HG03571 (cell line): ENCODE data around the gene WWC2.

Source experiments
- ATAC-seq: cut with Tn5 transposase; IDR thresholded peaks from one replicate; pipeline ENCODE4 v1.9.1; 2021; ENCODE audit not compliant: unreplicated experiment

Gene WWC2

DNA sequence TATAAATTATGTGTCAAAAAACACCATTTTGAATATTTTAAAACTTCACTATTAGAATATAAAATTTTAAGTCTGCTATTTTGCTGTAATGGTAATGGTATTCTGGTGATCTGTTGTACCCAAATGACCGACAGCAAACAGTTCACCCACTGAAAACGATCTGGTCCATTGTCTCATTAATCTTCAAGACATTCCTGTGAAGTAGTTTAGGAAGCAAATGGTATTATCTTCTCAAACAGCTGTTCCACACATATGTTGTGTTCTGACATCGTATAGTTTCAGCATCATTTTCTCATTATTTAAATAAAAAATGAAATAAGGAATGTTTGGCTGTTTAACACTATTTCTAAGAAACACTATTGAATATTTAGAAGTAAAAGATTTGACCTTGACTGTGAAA lies 98.1 kb downstream of the WWC2 start:
- no peak for ATAC-seq

DNA sequence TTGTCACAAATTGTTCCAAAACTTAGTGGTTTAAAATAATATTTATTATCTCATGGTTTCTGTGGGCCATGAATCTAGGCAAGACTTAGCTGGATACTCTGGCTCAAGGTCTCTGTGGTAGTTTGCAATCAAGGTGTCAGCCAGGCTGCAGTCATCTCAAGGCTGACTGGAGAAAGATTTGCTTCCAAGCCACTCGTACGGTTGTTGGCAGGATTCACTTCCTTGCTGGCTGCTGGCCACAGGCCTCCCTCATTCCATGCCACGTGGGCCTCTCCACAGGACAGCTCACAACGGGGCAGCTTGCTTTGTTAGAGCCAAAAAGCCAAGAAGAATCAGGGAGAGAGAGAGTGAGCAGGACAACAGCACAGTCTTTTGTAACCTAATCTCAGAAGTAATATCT lies 101.4 kb downstream of the WWC2 start:
- no peak for ATAC-seq

DNA sequence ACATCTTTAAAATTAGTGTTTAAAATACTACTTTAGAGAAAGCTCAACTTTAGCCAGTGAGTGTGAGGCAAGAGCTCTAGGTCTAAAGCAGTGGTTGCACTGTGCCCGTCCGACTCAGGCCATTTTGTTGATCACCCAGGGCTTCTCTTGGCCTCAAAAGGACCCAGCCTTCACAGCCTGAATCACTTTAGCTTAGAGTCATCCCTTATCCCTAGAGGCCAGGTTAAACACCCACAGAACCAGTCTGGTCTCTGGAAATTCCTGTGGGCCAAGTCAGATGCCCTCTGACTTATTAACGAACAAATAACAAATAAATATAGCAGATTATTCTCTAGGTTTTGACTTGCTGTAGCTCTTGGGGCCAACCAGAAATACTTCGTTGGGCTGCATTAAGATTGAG lies 102.3 kb downstream of the WWC2 start:
- ATAC-seq = no peak

DNA sequence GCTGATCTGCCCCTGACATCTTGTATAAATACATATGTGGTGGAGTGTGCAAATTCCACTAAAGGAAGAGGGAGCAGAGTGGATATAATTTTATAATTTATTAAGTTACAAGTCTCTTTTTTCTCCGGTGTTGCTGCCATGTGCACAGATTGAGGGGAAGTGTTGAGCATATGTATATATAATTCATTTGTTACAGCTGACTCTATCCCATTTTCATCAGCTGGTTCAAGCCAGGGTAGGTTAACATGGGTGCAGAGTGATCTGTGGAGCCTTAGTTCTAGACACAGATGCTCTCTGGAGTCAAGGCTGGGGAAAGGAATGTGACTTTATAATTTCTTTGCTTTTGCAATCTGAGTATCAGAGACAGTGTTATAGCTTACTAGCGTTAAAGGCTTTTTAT lies 103.5 kb downstream of the WWC2 start:
- no peak for ATAC-seq

DNA sequence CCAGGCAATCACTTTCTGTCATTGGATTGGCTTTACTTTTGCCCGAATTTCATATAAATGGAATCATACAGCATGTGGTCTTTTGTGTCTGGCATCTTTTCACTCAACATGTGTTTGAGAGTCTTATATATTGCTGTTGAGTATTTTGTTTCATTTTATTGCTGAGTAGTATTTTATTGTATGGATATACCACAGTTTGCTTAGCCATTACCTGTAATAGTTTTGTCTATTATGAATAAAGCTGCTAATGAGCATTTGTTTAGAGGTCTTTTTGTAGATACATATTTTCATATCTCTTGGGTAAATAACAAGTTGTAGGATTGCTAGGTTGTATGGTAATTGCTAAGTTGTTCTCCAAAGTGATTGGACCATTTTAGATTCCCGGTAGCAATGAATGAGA lies 105.7 kb downstream of the WWC2 start:
- no peak for ATAC-seq

DNA sequence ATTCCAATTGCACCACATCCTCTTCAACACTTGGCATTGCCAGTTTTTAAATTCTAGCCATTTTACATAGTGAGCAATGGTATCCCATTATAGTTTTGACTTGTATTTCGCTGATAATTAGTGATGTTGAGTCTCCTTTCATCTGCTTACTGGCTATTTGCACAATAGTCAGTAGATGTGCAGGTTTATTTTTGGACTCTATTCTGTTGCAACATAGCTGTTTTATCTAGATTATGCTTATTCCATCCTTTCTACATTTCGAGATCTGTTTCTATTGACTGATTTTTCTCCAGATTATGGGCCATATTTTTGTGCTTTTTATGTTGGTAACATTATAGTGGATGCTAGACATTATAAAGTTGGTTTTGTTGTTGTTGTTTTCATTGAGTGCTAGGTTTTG lies 106.1 kb downstream of the WWC2 start:
- ATAC-seq = no peak

DNA sequence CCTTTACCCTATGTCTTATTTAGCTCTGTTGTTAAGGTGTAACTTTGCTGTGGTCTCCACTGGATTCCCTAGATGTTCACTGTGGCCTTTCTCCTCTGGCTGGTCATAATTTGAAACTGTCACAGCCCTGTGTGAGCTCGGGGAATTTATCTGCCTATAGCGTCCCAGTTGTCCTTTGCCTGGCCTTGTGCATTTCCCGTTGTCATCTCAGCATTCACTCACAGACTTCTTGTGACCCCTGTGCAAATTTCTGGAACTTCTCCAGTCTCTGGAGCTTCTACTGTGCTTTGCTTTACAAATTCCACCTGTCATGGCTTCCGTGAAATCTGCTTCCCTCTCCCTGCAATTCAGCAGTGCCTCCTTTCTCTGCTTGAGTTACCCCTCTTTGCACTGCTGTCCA lies 106.7 kb downstream of the WWC2 start:
- no peak for ATAC-seq

DNA sequence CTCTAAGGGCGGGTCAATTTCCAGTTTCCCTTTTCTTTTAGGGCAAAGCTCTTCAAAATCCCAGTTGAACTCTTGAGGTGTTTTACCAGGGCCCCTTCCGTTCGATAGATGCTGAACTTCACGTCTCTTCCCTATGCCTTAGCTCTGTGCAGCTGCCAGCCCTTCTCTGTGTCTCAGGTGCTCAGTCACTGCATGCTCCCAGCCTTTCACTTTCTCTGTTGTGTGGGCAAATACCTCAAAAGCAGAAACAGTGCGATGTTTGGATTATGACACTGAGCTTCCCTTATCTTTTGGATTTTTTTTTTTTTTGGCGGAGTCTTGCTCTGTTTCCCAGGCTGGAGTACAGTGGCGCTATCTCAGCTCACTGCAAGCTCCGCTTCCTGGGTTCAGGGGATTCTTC lies 112.5 kb downstream of the WWC2 start:
- ATAC-seq = no peak

DNA sequence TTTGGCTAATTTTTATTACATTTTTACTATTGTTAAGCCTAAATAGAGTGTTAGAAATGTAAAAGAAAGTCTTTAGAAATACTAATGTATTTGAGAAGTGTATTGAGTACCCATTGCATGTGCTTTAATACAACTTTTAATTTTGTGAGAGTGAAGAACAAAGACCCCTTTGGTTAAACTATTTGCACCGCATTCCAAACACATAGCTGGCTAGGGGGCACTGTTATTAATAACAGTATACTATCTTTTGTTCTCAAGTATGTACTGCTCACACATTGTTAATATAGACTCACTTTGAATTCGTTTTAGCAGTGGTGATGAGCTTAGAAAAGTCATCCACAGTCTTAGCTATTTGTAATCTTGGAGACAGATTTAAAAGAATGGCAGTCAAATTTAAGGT lies 114.9 kb downstream of the WWC2 start:
- no peak for ATAC-seq

DNA sequence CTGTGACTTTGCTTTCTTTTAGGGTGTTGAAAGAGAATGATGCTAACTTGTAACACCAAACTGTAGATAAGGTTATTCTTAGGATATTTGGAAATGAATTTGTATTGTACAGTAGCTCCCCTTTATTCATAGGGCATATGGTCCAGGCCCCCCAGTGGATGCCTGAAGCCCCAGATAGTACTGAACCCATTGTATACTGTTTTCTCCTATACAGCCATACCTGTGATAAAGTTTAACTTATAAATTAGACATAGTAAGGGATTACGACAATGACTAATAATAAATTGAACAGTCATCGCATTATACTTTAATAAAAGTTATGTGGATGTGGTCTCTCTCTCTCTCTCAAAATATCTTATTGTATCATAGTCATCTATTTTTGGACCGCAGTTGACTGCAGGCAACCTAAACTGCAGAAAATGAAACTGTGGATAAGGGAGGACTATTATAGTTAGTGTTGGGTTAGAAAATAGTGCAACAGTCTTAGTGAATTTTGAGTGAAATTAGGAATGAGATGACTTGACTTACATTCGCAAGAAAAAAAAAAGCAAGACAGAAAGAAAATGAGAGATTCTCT lies 115.9 kb downstream of the WWC2 start:
- ATAC-seq = no peak

DNA sequence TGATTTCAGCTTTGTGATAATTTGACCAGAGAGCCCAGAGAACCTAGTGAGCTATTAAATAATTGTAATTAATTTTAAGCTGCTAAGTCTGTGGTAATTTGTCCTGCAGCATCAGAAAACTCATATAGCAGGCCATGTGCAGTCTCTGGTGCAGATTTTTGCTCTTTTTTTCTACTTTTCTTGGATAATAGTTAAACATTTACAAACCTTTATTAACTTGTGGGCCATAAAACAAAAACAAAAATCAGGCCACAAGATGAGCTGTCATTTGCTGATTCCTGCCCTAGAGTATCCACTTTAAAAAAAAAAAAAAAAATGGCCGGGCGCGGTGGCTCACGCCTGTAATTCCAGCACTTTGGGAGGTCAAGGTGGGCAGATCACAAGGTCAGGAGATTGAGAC lies 121.2 kb downstream of the WWC2 start:
- ATAC-seq = no peak

DNA sequence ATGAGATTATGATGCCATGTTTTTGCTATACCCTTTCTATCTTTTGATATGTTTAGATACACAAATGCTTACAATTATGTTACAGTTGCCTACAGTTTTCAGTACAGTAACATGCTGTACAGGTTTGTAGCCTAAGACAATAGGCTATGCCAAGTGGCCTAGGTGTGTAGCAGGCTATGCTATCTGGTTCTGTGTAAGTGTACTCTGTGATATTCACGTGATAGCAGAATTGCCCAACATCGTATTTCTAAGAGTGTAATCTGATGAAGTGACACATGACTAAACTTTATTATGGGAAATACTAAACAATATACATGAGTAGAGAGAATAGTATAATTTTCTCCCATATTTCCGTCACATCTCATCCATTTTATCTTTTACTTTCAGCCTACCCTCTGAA lies 124.0 kb downstream of the WWC2 start:
- no peak for ATAC-seq

DNA sequence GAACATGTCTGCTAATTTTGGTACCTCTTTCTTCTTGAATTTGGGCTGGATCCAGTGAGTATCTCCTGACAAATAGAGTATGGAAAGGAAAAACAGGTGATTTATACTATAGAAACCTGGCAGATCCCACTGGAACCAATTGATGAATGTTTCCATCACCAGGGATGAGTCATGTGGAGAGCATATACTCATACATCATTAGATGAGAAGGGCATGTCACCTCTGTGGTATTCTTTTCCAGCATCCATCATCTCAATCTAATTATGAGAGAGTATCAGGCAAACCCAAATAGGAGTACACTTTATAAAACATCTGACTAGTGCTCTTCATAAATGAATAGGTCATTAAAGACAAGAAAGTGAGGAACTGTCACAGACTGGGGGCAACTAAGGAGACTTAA lies 130.3 kb downstream of the WWC2 start:
- ATAC-seq = no peak

DNA sequence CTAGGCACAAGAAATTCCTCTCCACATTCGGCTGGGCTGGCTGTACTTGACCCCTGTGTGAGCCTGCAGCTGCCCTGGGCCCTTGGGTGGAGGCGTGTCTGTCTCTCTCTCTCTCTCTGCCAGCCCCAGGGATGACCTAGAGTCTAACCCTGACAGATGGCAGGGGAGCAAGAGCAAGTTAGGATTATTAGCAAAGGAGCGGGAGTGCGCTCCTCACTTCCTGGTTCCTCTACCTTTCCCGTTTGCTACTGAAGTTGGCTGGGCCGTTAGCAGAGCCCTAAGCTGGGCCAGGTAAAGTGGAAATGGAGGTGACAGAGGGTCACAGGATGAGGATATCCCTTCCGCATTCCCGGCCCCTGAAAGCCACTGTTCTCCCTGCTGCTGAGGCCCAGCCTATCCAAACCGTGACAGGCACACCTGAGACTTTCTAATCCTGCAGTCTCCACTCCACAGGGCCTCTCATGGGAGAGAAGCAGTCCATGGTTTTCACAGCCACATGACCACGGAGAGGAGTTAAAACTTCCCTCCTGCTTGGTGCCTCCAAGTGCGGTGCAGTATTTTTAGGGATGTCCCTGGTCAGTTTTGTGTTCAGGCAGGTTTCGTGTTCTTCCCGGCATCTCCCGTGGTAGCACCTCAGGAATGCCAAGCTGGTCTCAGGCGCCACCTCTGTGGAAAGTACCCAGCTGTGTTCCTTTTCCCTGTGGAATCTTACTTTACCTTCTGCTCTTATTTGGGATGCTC lies 141.7 kb downstream of the WWC2 start:
- no peak for ATAC-seq

DNA sequence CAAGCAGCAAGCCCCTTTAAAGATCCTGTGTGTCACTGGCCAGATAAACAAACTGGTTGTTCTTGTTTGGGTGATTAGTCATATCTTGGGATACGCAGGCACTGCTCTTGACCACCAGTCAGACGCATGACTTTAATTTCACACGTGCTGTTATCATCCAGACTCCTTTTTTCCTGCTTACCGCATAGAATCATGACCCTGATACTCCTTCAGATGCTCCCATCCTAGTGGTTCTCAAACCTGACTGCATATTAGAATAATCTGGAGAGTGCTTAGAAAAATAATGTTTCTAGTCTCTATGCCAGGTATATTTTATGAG lies 142.2 kb downstream of the WWC2 start:
- ATAC-seq = no peak

DNA sequence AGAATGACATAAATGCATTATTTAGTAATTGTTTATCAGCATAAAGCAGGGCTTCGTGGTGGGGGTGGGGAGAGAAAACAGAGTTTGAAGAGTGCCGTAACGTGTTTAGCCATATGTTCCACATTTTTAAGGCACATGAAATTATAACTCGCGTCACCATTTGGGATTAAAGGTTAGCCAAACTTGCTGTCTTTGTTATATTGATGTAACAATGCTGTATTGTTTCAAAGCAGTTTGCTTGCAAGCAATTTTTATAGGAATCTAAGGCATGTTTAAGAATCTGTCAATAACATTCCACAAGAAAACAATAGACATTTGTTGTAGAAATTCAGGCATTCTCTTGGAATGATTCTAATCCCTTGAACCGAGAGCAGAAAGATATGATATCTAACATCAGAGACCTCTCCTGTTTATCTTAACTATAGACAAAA lies 142.7 kb downstream of the WWC2 start:
- ATAC-seq = no peak

DNA sequence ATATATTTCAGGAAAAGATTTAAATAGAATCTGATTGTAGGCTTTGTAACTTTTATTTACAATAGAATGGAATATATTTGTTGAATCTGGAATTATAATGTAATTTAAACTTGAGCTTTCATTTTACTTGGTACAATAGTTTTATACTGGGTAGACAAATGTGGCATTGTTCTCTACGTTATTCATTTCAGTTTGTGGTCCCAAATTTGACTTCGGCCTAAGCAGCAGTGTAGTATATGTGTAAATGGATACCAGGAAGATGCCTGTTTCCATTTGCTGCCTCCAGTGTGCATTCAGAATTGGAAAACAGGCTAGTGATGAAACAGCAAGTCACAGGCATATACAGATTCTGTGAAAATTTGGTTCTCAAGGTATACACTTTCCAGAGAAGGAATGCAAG lies 143.2 kb downstream of the WWC2 start:
- no peak for ATAC-seq

DNA sequence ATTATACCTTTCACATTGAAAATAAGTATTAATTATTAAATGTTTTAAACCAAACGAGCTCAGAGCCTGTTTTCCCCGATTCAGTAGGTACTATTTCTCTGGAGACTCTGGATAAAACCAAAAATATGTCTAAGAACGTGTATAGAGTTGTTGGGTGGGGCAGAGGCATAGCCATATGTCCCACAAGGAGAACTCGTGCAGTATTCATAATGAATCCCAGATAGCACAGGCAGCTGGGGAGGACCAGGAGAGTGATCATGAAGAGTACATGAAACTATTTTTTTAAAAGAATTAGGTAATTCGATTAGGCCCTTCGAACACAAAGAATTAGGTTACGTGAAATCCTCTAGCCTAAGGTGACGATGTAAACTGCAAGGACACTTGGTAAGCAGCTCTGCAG lies 145.0 kb downstream of the WWC2 start:
- no peak for ATAC-seq

DNA sequence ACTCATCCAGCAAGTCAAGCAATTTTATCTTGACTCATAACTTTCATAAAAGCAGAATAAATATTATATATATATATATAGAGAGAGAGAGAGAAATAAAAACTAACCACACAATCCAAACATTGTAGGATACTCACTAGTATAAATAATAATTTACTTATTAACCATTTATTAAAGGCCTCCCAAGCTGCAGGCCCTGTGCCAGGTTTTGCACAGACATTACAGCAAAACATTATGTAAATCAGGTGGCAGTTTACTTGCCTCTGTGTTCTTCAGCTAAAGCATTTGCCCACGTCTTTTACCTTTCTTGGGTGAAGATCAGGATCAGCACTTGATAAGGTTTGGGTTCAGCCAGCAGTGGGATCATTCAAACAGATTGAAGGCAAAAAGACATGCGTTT lies 145.4 kb downstream of the WWC2 start:
- no peak for ATAC-seq

DNA sequence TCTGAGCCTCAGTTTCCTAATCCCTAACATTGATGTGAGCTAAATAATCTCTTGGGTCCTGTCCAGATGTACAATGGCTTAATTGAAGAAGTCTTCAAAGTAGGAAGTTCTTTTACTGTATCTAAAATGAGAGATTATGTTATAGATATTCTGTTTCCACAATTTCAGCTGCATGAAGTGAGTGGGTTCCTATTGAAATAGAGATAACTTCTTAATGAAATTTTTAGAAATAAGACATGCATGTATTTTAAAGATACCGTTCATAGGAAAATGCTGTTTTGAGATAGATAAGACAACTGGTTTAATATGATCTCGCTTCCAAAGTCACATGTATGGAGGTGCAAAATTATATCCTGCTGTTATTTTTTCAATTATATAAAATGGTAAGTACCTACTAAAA lies 149.1 kb downstream of the WWC2 start:
- ATAC-seq = no peak

DNA sequence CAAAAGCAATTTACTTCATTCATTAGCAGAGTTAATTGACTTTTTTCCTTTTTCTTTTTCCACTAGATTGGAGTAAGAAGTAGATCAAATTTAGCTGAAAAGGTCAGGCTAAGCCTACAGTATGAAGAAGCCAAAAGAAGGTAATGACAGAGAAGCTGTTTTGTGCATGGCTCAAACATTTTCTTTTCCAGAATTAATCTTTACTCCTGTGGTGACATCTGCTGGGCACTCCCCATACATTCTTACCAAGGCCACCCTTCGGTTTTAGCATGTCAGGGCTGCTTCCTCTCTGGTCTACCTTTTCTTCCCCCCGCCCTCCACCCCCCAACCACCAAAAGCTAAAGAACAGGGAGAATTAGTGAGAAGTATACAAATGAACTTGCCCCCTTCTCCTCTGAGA lies 150.8 kb downstream of the WWC2 start:
- no peak for ATAC-seq

DNA sequence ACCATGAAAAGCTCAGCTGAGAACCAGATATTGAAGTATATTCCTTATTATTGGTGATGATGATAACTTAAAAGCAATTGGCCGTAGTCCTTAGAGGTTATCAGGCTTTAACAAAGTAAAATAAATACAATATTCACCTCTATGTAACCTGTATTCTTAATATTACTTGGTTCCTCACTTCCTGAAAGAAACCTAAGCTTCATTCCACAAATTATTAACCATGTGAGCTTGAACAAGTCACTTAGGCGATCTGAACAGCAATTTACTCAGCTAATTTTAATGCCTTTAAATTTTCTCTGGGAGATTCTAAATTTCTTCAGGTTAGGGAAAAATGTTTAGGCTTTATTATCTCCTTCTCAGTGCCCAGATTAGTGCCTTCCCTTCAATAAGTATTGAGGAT lies 151.8 kb downstream of the WWC2 start:
- no peak for ATAC-seq

DNA sequence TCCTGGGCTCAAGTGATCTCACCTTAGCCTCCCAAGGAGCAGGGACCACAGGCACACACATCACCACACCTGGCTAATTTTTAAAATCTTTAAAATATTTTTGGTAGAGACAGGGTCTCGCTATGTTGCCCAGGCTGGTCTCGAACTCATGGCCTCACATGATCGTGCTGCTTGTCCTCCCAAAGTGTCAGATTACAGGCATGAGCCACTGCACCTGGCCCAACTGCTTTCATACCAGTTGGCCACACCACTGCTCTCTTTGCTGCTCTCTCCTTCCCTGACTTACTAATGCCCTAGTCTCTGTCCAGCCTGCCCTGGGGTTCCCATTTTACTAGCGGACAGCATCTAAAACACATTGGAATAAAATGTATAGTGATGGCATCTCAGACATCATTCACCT lies 153.9 kb downstream of the WWC2 start:
- ATAC-seq = no peak
